NCI-H510A (cell line): ENCODE measurements around the gene SMARCA5.

ENCODE experiments used
- DNase-seq: peaks from one replicate; lab custom pipeline; 2025; lab: John Stamatoyannopoulos, UW

Gene SMARCA5

DNA sequence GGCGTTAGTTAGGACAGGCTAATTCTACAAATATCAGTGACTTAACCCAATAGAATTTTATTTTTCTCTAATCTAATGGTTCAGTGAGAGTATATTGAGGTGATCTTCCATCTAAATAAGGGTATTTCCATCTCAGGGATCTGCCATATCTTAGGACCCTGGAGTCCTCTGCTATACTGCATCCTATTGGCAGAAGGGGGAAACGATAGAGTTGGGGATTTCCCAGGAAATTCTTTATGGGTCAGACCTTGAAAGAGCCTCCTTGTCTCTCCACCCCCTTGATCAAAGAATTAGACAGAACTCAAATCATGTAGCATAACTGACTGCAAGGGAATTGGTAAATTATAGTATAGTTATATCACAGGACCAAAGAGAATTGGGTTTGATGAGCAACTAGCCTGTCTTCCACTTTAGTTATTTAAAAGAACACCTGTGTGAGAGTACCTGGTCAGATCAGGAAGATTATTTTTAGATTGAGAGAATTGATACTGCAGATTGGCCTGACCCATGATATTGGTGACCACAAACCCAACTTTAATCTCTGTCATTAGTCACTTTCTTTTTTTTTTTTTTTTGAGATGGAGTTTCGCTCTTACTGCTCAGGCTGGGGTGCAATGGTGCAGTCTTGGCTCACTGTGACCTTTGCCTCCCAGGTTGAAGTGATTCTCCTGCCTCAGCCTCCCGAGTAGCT lies 25.6 kb downstream of the SMARCA5 start:
- no peak for DNase-seq

DNA sequence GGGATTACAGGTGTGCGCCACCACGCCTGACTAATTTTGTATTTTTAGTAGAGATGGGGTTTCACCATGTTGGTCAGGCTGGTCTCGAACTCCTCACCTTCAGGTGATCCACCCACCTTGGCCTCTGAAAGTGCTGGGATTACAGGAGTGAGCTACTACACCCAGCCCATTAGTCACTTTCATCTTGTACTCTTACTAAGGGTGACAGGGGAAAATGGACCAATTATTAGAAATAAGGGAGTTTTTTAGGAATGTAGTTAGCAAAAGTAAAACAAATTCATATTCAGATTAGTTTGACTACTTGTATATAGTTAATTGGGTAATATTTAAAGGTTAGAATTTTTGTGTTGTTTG lies 26.1 kb downstream of the SMARCA5 start:
- DNase-seq: no peak

DNA sequence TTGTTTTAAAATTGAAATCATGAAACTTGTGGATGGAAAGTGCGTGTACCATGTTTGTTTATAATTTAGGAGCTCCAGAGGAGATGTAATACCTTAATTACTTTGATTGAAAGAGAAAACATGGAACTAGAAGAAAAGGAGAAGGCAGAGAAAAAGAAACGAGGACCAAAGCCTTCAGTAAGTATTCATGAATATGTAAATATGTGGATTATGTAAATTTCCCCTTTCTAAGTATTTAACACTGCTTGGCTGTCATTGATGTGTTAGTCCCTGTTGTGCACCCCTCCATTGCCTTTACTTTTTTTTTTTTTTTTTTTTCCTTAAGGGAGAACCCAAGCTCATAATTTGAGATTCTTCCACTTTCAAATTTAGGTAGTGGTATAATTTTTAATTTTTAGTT lies 36.4 kb downstream of the SMARCA5 start:
- DNase-seq: no peak

DNA sequence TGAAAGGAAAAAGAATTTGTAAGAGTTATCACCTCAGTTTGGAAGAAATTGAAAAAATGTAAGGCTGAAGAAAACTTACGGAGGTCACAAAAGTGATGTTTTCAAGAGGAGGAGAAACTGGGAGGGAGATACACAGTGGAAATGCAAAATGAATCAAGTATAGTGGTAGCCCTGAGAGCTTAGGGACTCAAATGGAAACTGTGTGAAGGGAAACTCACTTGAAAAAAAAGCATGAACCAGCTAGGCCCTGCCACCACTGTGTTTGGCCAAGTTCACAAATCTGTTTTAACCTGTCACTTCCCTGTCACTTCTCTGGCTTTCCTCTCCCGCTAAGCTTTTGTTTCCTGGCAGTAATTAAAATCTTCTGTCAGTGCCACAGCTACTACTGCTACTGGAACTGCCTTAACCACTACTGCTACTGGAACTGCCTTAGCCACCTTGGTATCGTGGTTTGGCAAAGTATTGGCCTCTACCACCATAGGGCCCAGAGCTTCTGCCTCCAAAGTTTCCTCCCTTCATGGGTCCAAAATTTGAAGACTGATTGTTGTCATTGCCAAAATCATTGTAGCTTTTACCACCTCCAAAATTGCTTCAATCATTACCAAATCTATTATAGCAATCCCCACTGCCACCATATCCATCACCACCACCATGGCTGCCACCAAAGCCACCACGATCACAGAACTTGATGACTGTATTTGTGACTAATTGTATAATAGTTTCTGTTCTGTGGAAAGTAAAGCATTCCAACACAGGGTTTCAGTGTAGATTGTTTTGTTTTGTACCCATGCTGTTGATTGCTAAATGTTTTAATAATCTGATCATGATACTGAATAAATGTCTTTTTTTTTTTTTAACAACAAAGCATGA lies 41.5 kb downstream of the SMARCA5 start:
- no peak for DNase-seq

DNA sequence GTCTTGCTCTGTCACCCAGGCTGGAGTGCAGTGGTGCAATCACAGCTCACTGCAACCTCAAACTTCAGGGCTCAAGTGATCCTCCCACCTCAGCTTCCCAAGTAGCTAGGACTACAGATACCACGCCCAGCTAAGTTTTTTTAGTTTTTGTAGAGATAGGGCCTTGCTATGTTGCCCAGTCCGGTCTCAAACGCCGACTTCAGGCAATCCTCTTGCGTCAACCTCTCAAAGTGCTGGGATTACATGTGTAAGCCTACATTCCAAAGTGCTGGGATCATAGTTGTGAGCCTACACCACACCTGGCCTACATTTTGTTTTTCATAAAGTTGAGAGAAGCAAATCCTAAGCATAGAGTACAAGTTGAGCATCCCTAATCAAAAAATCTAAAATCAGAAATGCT lies 42.2 kb downstream of the SMARCA5 start:
- no peak for DNase-seq

DNA sequence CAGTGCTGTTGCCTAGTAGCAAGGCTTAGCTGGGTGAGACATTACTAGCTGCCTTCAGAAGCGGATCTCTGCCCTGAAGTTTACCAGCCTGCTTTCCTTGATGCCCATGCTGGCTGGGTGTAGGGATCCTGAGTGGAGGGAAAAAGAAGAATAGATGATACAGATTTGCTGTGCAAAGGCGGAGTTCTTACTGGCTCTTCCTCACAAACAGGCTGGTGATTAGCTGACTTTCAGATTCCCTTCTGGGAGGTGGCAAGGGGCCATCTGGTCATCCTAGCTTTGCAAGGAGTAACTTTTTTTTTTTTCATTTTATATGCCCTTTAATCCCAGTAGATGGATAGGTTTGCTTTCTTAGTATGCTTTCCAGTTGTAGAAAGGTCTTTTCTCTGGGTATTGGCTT lies 44.8 kb downstream of the SMARCA5 start:
- no peak for DNase-seq

DNA sequence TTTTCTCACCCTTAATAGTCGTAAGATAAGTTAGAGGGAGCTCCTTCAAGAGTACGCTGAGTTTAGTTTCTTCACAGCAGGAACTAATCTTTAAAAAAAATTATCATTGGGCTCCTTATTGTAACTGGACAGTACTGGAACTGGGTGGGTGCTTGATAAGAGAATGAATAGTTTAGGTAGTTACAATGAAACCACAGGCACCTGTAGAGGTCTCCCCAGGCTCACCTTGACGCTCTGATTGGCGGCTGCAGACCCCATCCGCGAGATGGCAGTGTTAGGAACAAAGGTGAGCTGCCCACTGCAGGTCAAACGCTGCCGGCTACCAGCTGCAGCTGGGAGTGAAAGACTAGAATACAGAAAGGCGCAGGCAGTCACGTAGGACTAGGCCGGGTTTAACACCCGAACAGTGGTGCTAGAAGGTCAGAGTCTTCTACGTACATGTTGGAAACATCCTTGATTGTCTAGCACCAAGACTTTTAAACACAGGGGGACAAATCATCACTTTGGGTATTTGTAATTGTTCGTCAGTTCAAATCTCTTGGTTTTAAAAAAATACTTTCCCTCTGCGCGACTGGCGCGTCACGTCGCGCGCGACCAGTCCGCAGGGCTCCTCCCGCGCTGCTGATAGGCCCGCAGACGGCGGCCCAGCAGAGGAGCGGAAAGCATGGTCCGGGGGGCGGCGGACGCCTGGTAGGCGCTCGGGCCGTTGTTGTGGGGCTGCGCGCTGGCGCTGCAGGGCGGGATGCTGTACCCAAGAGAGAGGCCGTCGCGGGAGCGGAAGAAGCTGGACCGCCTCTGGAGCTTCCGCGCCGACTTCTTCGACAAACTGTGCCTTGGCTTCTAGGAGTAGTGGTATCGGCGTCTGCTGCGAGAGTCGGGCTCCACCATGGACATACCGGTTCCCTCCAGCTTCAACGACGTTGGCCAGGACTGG lies 45.6 kb downstream of the SMARCA5 start:
- peak; percentile 75 for DNase-seq

DNA sequence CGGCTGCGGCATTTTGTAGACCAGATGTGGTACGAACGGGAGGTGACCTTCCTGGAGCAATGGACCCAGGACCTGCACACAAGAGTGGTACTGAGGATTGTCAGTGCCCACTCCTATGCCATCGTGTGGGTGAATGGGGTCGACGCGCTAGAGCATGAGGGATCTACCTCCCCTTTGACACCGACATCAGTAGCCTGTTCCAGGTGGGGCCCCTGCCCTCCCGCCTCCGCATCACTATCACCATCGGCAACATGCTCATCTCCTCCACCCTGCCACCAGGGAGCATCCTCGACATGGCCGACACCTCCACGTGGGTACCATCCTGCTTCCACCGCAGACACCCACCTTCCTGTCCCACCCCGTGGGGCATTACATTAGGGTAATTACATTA lies 46.2 kb downstream of the SMARCA5 start:
- peak; percentile 4 for DNase-seq

DNA sequence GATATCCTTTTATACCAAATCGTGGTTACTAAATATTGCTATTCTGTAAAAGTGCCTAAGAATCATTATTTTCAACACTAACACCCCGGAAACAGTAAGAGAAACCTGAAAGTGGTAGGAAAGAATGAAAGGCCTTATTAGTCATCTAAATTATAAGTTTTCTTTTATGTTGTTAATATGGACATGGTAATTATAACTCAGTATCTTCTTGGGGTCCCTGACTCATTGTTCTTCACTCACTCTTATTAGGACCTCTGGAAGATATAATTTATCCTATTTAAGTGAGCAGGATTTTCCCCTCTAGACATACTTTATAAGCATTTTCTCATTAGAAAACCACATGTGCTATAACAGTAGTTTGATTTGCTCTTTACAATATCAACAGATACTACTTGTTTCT lies 51.0 kb downstream of the SMARCA5 start:
- DNase-seq: no peak

DNA sequence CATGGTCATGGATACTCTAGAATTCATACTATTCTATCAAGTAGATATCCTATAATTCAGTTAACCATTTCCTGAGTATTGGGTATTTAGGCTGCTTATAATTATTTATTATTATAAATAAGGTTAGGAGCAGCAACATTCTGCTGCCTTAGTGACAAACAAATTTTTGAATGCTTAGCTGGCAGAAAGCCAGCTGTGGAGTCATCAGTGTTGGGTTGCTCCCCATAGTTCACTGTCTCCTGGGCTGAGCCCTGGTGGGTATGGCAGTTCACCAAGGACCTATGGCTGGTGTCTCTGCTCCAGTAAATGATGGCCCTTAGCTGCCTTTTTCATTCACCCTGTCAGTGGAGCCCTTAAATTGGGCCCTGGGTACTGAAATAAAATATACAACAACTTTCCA lies 61.8 kb downstream of the SMARCA5 start:
- DNase-seq: no peak

DNA sequence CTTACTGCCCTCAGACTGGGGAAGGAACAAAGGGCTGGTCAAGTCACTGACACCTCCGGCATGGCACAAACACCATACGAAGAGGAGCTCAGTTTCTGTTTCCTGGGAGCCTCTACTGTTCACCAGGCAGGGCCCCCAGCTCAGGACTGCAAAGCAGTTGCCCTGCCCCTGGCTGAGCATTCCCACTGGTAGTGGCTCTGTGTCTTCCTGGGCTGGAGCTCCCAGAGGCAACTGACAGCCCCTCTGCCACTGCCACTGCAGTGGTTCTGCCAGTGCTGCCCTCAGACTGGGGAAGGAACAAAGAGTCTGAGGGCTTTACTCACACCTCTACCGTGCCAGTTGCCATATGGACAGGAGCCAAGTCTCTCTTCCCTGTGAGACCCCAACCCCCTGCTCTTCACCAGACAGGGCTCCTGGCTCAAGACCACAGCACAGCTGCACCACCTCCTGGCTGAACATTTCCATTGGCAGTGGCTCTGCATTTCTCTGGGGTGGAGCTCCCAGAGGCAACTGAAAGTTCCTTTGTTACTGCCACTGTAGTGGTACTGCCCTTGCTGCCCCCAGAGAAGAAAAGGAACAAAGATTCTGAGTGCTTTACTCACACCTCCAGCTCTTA lies 67.9 kb downstream of the SMARCA5 start:
- no peak for DNase-seq

DNA sequence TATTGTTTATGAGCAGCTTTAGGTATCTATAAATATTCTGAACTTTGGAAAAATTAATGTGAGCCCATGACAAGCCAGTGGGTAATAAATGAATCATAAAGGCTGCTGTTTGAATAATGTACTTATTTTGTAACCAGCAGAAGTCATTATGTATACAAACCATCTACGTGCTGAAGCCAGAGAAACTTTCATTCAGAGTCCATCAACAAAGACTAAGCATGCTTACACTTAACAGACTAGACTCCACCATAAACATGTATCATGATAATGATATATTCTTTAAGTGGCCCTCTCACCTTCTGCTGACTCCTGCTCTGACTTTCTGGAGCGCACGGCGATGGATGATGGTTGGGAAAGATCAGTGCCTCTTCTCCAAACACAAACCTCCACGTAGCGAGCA lies 72.0 kb downstream of the SMARCA5 start:
- no peak for DNase-seq

DNA sequence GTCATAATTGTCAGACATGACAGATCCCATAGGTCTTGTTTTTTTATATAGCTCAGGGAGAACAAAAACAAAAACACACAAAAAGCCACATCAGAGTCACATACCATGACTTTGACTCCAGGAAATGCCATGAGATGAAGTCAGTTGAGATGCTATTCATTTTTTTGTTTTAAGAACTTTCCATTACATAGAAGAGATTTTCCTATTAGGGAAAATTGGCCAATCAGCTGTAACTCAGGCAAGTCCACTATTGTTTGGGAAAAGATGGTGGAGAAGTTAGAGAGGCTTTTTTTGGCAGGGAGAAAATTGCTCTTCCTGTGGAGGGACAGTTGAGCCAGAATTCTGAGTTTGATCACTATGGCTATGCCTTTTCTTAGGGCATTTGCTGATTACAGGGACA lies 72.6 kb downstream of the SMARCA5 start:
- no peak for DNase-seq

DNA sequence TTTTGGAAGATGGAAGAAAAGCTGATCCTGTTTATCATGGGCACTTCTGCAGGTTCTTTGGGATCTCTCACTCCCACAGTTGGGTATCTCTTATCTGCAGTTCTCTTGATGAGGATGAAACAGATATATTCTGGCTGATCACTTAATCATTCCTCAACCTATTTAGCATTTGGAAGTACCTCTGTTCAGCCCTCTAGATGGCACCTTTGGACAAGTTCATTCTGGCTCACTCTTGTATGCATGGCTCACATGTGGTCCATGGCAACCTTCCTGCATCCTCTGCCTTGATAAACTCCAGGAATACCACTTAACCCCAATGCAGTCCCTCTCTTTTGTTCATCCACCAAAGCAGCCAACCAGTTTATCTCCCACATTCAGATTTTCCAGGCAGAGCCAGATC lies 74.2 kb downstream of the SMARCA5 start:
- DNase-seq: no peak

DNA sequence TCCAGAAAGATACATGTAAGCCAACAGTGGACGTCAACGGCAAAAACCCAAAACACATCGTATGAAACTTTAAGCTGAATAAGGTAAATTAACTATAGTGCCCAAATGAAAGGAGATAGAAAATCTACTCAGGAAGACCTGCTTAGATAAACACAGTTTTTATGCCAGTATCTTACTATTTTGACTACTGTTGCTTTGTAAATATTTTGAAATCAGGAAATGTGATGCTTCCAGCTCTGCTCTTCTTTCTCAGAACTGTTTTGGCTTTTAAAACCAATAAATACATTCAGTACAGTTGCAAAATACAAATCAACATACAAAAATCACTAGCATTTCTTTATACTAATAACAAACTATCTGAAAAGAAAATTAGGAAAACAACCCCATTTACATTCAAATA lies 83.8 kb downstream of the SMARCA5 start:
- DNase-seq: no peak

DNA sequence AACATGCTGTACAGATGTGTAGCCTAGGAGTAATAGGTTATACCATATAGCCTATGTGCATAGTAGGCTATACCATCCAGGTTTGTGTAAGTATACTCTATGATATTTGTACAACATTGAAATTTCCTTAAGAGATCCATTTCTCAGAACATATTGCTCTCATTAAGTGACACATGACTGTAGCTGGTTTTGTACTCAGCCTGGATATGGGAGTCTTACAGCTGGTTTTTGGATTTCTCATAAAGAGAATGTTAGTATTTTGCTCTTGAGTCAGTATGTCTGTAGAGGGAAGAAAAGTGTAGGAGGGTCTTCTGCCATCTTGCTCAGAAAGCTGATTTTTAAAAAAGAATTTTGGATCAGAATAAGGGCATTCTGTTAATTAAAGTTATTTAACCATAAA lies 85.3 kb downstream of the SMARCA5 start:
- no peak for DNase-seq

DNA sequence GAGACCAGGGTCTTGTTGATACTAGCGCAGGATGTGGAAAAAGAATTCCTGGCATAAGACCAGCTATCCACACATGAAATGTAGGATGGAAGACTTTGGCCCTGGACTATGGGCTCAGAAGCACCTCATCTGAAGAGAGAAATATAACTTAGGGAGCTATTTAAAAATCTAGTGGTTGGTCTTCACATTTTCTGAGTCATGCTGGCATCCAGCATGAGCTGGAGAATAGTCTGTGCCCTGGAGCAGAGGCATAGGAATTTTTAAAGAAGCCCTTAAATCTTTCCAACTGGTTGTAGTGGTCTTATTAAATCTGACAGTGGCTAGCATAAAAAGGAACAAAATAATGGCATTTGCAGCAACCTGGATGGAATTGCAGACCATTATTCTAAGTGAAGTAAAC lies 86.3 kb downstream of the SMARCA5 start:
- DNase-seq: no peak

DNA sequence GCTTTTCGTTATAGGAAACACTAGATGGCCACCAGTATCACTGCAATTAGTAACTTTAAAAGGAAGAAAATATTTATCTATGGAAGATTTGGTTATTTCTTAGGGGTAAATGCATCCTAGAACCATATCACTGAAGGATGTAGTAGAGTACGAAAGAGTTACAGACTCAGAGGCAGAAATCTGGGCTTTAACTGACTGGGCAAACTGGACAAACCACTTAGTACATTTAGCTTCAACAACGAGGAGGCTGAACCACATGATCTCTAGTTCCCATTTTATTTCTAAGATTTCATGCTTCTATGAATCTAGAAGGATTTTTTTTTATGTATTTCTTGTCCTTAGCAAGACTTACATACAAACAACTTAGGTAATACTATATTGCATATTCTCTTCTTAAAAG lies 93.0 kb downstream of the SMARCA5 start:
- DNase-seq: no peak
